OCI-LY7 (cell line): ENCODE measurements around the gene SNX20. TPM values are rescaled to one million over a fixed set of nuclear protein-coding genes. Genes with fewer than 3 reads are reported as not detected.

Source experiments
- BruUV-seq: library from RNA; stranded (reverse); fragments of 400-500 nt; replicated peaks from 2 replicates; lab custom pipeline; 2021; lab: Mats Ljungman, UMichigan
- CTCF ChIA-PET: fragments of 300-600 bp; sonication (Branson Sonifier 250); formaldehyde crosslinking; loops from one replicate; lab custom pipeline; 2022; ENCODE audit warnings: antibody characterized with exemption; ENCODE audit not compliant: unreplicated experiment; lab: Charles Lee
- POLR2A ChIA-PET: fragments of 300-600 bp; sonication (Branson Sonifier 250); formaldehyde crosslinking; loops from one replicate; lab custom pipeline; 2022; ENCODE audit warnings: antibody characterized with exemption; lab: Charles Lee
- DNase-seq: peaks from one replicate; pipeline ENCODE4 v3.0.0-alpha.2; 2015; ENCODE audit warnings: low spot score
- H2AFZ ChIP-seq: fragments of 200-600 bp; sonication (generic), shearing (Covaris generic); 2 replicates; pipeline ENCODE4 v1.6.1; 2014; ENCODE audit warnings: mild to moderate bottlenecking, antibody characterized with exemption, low read length, moderate library complexity
- H3K27ac ChIP-seq: fragments of 200-600 bp; sonication (generic); 2 replicates; pipeline ENCODE4 v1.5.1; 2014; ENCODE audit warnings: mixed run types, low read depth, mild to moderate bottlenecking, moderate library complexity, low read length, inconsistent platforms; ENCODE audit not compliant: poor library complexity, severe bottlenecking
- H3K36me3 ChIP-seq: fragments of 200-600 bp; sonication (generic); 2 replicates; pipeline ENCODE4 v1.6.1; 2014; ENCODE audit warnings: mild to moderate bottlenecking, antibody characterized with exemption, low read length, moderate library complexity, mixed read lengths; ENCODE audit not compliant: insufficient read depth
- H3K4me1 ChIP-seq: fragments of 200-600 bp; sonication (generic); 2 replicates; pipeline ENCODE4 v1.5.1; 2014; ENCODE audit warnings: mild to moderate bottlenecking, low read length; ENCODE audit not compliant: insufficient read depth, poor library complexity, severe bottlenecking
- H3K4me2 ChIP-seq: fragments of 200-600 bp; sonication (generic); 2 replicates; pipeline ENCODE4 v1.6.1; 2014; ENCODE audit warnings: mild to moderate bottlenecking, low read length
- H3K4me3 ChIP-seq: fragments of 200-600 bp; sonication (generic); 2 replicates; pipeline ENCODE4 v1.5.1; 2014; ENCODE audit warnings: mild to moderate bottlenecking, low read depth, low read length; ENCODE audit not compliant: poor library complexity, severe bottlenecking
- H3K79me2 ChIP-seq: fragments of 200-600 bp; sonication (generic); 2 replicates; pipeline ENCODE4 v1.6.1; 2016; ENCODE audit warnings: low read depth, mild to moderate bottlenecking, low read length, moderate library complexity, mixed read lengths; ENCODE audit not compliant: insufficient read depth
- H3K9me2 ChIP-seq: fragments of 200-600 bp; sonication (generic); 2 replicates; pipeline ENCODE4 v1.6.1; 2016; ENCODE audit warnings: mild to moderate bottlenecking, low read length, mixed read lengths; ENCODE audit not compliant: insufficient read depth
- H3K9me3 ChIP-seq: fragments of 200-600 bp; sonication (generic); 2 replicates; pipeline ENCODE4 v1.6.1; 2014; ENCODE audit warnings: mild to moderate bottlenecking, mixed run types, low read length, mixed read lengths
- H4K20me1 ChIP-seq: fragments of 200-600 bp; sonication (generic); 2 replicates; pipeline ENCODE4 v1.6.1; 2014; ENCODE audit warnings: mild to moderate bottlenecking, antibody characterized with exemption, low read length, moderate library complexity, mixed read lengths; ENCODE audit not compliant: insufficient read depth
- EZH2phosphoT487 ChIP-seq: fragments of 200-600 bp; sonication (generic); IDR thresholded peaks from 2 replicates; pipeline ENCODE4 v1.6.1; 2018; ENCODE audit warnings: low read depth, borderline replicate concordance, mild to moderate bottlenecking, mixed run types, antibody characterized with exemption, low read length, moderate library complexity, mixed read lengths
- intact Hi-C: fragments of 100-400 bp; cut with micrococcal nuclease; formaldehyde crosslinking; loops from one replicate; pipeline ENCODE4 v1.10.0; 2022; ENCODE audit not compliant: unreplicated experiment
- total RNA-seq, 2 experiments: library from RNA; depleted of rRNA in 1 of 2; stranded (reverse); fragments of >200 nt in 1 of 2; shearing (Covaris generic) in 1 of 2; gene quantifications; 2 replicates each; pipeline ENCODE4 v1.2.3, GENCODE V29; 2014 to 2022
- TF ChIP-seq, protein P1 (sequence below): fragments of 200-600 bp; sonication (generic); conservative IDR thresholded peaks from 2 replicates; pipeline ENCODE4 v1.5.1; 2014; ENCODE audit warnings: mild to moderate bottlenecking, antibody characterized with exemption, low read length, moderate library complexity, mixed read lengths

The SNX20 gene
- total RNA-seq, 2 experiments from 2014 or later: 1.3 to 5.8 TPM

DNA sequence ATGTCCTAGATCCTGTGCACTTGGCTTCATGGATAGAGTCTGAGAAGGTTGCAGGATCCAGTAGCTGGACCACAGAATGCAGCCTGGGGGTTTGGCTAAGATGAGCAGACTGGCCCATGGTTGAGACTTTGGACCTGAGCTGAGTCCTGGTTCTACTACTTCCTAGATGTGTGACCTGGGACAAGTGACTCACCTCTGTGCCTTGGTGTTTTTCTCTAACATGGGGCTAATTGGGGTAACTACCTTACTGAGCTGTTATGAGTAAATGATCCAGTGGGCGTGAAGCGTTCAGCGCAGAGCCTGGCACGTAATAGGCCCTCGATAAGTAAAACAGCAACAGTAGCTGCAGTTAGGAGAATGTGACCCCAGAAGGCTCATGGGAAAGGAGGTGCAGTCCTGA, 38.8 kb downstream of the SNX20 start:
- no TSS peak for BruUV-seq
- DNase-seq: no peak
- H3K4me1 ChIP-seq: no peaks in the 10 kb centered on the region
- POLR2A ChIA-PET: no interaction called here
- H3K4me3 ChIP-seq: no peak overlapping the region
- no peaks in the 10 kb centered on the region for H3K36me3 ChIP-seq
- no peak overlapping the region for H3K4me2 ChIP-seq
- CTCF ChIA-PET: no interaction called here
- H3K79me2 ChIP-seq: no peaks in the 10 kb centered on the region
- TF ChIP-seq, protein P1, sequence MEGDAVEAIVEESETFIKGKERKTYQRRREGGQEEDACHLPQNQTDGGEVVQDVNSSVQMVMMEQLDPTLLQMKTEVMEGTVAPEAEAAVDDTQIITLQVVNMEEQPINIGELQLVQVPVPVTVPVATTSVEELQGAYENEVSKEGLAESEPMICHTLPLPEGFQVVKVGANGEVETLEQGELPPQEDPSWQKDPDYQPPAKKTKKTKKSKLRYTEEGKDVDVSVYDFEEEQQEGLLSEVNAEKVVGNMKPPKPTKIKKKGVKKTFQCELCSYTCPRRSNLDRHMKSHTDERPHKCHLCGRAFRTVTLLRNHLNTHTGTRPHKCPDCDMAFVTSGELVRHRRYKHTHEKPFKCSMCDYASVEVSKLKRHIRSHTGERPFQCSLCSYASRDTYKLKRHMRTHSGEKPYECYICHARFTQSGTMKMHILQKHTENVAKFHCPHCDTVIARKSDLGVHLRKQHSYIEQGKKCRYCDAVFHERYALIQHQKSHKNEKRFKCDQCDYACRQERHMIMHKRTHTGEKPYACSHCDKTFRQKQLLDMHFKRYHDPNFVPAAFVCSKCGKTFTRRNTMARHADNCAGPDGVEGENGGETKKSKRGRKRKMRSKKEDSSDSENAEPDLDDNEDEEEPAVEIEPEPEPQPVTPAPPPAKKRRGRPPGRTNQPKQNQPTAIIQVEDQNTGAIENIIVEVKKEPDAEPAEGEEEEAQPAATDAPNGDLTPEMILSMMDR: no peak
- no peak for TF ChIP-seq EZH2phosphoT487
- H3K9me2 ChIP-seq: no peaks in the 10 kb centered on the region
- no peak overlapping the region for H2AFZ ChIP-seq
- no peaks in the 10 kb centered on the region for H3K9me3 ChIP-seq
- intact Hi-C loops: no loop called here
- H3K27ac ChIP-seq: no peak overlapping the region
- no peaks in the 10 kb centered on the region for H4K20me1 ChIP-seq

DNA sequence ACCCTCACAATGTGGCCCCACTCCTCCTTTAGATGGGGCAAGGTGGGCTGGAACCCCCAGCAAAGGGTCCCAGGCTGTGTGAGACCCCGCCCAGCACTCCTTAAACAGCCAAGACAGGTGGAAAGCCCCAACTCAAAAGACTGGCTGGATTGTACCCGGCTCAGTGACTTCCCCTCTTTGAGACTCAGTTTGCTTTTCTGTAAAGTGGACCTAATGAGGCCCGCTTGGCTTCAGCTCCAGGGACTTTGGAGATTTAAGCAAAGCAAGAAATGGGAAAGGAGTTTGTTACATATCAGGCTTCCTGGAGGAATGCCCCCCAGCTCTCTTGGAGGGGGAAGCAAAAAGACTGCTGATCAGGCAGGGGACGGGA, 39.3 kb downstream of the SNX20 start:
- H3K27ac ChIP-seq: no peak overlapping the region
- no peaks in the 10 kb centered on the region for H3K79me2 ChIP-seq
- no peaks in the 10 kb centered on the region for H3K36me3 ChIP-seq
- H3K4me3 ChIP-seq: no peak overlapping the region
- DNase-seq: no peak
- TF ChIP-seq, protein P1: no peak
- no peak for TF ChIP-seq EZH2phosphoT487
- no TSS peak for BruUV-seq
- intact Hi-C loops: no loop called here
- no peaks in the 10 kb centered on the region for H3K9me2 ChIP-seq
- no peak overlapping the region for H3K4me2 ChIP-seq
- no peaks in the 10 kb centered on the region for H3K9me3 ChIP-seq
- H4K20me1 ChIP-seq: no peaks in the 10 kb centered on the region
- ChIA-PET CTCF (interaction anchor here (0.6 kb wide), 1 partner anchor 46 kb away, joined by 3 read pairs; no protein-coding TSS in a partner anchor), POLR2A (no interaction called here)
- no peaks in the 10 kb centered on the region for H3K4me1 ChIP-seq
- no peak overlapping the region for H2AFZ ChIP-seq

DNA sequence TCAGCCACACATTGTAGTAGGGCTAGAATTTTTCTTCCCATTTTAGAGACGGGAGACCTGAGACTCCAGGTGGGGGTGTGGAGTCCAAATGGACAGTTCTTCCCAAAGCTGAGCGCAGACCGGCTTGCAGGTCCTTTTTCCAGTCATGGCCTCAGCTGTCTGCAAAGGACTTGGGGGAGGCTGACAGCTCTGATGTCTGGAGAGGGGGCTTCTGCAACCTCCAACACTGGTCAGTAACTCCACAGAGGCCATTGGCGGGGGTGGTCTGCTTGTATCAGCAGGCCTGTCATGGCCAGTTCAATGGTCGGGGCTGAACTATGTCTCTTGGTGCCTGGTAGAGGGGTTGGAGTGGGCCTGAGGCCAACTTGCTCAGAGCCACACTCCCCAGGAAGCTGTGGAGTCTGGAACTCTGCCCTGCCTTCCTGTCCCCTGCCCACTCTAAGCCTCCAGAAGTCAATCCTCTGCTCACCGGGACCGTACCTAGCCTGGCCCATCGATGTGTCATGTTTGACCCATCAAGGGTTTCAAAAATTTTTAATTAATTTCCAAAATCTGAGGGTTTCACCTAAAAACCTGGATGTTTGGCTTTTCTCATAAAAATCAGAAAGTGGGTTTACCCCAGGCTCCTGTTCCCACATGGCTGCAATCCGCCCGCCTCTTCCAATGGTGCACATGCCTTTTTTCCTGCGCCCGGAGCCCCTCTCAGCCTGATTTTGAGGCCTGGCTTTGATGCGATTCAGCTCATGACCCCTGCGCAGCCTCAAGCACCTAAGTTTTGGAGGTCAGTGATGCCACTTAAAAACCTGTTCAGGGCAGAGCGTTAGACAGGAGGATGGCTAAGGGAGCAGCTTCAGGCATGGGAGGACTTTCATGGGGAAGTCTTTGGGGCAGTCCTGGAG, 39.9 kb downstream of the SNX20 start:
- no TSS peak for BruUV-seq
- H4K20me1 ChIP-seq: no peaks in the 10 kb centered on the region

More for the DNA sequence above, 39.9 kb downstream of the SNX20 start:
- H3K36me3 ChIP-seq: no peaks in the 10 kb centered on the region
- H3K9me3 ChIP-seq: no peaks in the 10 kb centered on the region
- ChIA-PET POLR2A (no interaction called here), CTCF (interaction anchor here (0.6 kb wide), 1 partner anchor 46 kb away, joined by 3 read pairs; no protein-coding TSS in a partner anchor)
- H3K4me3 ChIP-seq: no peak overlapping the region
- H3K79me2 ChIP-seq: no peaks in the 10 kb centered on the region
- DNase-seq: no peak
- TF ChIP-seq, protein P1: no peak
- H3K9me2 ChIP-seq: no peaks in the 10 kb centered on the region
- H2AFZ ChIP-seq: no peak overlapping the region
- no peak overlapping the region for H3K27ac ChIP-seq
- intact Hi-C loops: no loop called here
- H3K4me1 ChIP-seq: no peaks in the 10 kb centered on the region
- H3K4me2 ChIP-seq: no peak overlapping the region
